Stimulated activated CD4-positive, alpha-beta T cell treated with anti-CD3 and anti-CD28 coated beads, Interleukin-2, amount 100 ng/mL, for 48 hours (primary cell): ENCODE results near the gene MAP2K7.
A peak's percentile ranks its signal among the peaks of the same experiment; 100 is the strongest.
"Not testable (repeated sequence)": the region's sequence is repeated elsewhere in the genome, so short reads cannot be mapped to it uniquely, and the experiment has no call there.

Experiments
- DNase-seq, 2 donors: peaks; one replicate each; pipeline ENCODE4 v3.0.0-alpha.2; 2020

Gene MAP2K7

DNA sequence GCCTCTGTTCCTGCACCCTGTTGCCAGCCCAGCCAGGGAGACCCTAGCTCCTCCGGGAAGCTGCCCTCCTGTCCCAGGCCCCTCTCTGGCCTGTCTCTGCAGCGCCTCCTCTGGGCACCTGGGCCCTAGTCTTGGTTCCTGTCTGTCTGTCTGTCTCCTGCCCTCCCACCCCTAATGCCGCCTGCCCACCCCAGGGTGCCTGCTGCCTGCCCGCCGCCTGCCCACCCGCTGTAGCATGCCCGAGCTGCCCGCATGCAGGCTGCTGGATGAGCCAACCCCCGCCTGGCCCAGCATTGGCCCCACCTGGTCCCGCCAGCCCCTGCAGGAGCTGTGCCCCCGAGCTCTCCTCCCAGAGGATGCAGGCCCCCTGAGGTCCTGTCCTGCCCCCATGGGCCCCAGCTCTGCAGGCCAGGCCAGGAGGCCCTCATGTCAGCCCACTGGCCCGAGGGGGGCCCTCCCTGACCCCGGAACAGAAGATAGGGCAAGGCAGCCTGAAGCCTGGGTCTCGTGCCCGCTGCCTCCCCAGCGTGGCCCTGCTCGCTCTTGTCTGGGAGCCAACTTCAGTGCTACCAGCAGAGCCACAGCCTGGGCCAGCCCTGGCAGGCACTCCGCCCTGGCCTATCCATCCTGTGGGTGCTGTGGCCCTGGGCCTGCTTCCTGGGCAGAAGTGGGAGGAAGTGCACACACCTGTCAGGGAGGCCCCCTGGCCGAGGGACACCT, 5.2 kb downstream of the MAP2K7 start:
- no peak for DNase-seq

DNA sequence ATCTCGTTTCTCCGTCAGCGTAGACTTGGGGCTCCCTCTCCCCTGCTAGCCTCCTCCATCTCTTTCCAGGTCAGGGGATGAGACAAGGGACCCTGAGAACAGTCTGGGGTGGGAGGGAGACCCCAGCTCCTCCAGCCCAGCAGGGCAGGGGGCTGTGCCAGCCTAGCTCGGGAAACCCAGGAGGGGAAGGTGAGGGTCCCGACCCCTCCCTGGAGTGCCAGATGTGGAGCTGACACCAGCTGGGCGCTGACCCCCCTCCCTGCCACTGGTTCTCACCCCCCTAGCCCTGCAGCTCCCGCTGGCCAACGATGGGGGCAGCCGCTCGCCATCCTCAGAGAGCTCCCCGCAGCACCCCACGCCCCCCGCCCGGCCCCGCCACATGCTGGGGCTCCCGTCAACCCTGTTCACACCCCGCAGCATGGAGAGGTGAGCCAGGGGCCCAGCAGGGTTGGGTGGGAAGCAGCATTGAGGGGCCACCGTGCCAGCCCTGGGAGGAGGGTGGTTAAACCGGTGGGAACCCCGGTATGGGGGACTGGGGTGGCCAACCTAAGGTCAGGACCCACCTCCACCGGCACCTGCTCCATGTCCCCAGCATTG, 5.9 kb downstream of the MAP2K7 start:
- no peak for DNase-seq

DNA sequence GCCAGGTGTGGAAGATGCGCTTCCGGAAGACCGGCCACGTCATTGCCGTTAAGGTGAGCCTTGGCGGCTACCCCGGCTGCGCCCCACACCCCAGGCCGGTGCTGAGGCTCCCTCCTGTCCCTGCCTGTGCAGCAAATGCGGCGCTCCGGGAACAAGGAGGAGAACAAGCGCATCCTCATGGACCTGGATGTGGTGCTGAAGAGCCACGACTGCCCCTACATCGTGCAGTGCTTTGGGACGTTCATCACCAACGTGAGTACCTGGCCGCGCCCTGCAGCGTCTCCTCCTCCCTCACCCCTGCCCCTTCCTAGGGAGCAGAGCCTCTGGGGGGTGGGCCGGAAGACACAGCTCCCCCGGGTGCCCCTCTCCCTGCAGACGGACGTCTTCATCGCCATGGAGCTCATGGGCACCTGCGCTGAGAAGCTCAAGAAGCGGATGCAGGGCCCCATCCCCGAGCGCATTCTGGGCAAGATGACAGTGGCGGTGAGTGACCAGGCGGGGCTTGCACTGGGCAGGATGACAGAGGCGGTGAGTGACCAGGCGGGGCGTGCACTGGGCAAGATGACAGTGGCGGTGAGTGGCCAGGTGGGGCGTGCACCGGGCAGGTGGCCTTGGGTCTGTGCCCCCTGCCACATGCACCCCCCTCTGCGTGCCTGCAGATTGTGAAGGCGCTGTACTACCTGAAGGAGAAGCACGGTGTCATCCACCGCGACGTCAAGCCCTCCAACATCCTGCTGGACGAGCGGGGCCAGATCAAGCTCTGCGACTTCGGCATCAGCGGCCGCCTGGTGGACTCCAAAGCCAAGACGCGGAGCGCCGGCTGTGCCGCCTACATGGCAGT, 6.9 kb downstream of the MAP2K7 start:
- no peak for DNase-seq

DNA sequence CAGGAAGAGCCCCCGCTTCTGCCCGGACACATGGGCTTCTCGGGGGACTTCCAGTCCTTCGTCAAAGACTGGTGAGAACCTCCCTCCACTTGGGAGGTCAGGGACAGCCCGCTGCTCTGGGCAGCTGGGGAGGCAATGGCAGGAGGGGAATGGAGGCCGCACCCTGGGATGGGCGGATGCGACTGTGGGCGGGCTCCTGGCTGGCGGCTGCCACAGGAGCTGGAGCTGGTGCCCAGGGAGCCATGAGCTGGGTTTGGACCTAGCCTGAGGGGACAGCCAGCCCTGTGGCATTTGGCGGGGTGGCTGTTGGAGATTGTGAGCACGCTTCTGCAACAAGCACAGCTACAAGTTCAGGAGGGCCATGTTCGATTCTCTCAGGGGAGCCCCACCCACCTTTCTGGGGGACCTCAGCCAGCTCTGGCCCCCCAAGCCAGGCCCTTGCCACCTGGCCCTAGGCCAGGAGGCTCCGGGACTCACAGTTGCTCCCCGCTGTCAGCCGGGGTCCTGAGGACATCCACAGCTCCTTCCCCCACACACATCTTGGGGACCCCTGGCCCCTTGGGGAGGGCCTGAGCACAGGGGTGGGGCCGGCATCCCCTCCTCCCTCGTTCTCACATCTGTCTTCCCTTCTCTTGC, 7.9 kb downstream of the MAP2K7 start:
- no peak for DNase-seq

DNA sequence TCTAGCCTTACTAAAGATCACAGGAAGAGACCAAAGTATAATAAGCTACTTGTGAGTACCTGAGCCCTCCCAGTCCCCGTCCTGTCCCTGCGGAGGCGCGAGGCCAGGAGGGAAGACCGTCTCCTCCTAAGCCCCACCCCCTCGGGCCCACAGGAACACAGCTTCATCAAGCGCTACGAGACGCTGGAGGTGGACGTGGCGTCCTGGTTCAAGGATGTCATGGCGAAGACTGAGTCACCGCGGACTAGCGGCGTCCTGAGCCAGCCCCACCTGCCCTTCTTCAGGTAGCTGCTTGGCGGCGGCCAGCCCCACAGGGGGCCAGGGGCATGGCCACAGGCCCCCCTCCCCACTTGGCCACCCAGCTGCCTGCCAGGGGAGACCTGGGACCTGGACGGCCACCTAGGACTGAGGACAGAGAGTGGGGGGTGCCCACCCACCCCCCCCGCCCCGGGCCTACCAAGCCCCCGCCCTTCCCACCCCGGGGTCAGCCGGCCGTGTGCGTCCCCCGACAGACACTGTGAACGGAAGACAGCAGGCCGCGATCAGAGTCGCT, 8.5 kb downstream of the MAP2K7 start:
- no peak for DNase-seq

DNA sequence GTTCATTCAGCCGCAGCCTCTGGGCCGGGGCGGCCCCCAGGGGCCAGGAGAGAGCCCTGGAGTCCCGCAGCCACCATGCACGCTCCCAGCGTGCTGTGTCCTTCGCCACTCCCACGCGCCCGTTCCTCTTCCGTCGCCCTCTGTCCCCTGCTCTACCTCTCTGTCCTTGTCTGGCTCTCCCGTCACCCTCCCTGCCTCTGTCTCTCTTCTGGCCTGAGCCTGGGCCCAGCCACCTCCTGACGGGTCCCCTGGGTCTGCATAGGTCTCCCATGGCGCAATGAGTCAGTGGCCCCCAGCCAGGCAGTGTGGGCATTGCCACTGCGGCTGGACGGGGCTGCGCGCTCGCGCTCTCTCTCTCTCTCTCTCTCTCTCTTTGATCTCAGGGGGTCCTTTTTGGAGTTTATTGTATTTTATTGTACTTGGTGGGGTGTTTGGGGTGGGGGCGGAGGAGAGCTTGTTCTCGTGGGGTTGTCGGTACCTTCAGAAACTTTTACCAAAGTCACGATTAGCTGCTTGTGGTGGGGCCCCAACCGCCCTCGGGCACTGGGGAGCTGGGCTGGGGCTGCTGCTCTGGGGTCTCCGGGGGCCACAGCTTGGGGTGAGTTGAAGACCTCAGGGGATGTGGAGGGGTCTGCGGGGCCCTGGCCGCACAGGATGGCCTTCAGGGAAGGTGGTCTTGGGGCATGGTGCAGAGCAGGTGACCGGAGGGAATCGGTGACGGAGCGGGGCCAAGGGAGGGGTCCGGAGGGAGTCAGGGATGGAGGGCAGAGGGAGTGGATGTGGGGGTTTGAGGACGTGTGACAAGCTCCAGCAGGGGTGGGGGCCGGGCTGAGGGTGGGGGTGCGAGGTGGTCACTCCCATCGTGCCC, 9.3 kb downstream of the MAP2K7 start:
- no peak for DNase-seq

DNA sequence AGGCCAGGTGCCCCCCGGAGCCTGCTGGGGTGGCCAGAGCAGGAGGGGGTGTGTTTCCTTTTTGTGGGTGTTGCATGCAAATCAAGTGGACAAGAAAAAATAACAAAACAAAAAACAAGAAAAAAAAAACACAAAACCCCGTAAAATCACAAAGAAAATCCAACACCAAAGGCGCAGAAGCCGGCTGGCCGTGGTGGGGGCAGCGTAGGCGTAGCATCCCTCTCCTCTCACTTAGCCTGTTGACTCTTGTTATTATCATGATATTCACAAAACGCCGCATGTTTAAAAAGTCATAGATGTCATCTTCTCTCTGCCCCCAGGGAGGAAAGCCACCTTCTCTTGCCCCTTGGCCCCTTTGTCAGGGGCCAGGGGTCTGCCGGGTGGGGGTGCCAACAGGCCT, 10.0 kb downstream of the MAP2K7 start:
- DNase-seq: no peak

DNA sequence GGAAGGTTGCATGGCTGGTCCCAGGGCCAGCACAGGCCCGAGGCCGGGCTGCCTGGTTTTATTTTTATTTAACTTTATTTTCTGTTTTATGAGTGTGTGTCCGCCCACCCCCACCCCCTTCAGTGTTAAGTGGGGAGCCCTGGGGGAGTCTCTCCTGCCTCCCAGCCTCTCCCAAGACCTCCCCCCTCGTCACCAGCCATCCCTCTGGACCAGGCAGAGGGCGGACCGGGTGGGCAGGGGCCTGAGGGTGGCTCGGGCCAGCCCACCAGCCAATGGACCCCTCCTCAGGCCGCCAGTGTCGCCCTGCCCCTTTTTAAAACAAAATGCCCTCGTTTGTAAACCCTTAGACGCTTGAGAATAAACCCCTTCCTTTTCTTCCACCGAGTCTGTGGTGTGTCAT, 10.4 kb downstream of the MAP2K7 start:
- no peak for DNase-seq

DNA sequence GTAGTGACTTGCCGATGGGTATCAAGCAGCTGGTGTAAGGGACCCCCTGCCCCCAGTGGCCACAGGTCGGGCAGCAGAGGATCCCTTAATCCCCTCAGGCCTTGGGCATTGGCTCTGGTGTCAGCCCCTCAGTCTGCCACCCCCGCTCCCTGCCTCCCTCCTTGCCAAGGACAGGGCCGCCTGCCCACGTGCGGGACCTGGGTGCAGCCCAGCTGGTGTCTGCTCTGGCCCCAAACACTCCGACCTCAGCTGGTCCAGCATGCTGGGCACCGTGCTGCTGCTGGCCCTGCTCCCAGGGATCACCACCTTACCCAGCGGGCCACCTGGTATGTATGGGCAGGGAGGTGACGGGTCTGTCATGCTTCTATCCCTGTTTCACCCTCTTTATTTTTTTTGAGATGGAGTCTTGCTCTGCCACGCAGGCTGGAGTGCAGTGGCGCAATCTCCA, 10.9 kb downstream of the MAP2K7 start, which contains the start of gene TGFBR3L:
TGFBR3L (plus strand) TSS at position 233 of the 448 bp plus-strand sequence.
- no peak for DNase-seq

DNA sequence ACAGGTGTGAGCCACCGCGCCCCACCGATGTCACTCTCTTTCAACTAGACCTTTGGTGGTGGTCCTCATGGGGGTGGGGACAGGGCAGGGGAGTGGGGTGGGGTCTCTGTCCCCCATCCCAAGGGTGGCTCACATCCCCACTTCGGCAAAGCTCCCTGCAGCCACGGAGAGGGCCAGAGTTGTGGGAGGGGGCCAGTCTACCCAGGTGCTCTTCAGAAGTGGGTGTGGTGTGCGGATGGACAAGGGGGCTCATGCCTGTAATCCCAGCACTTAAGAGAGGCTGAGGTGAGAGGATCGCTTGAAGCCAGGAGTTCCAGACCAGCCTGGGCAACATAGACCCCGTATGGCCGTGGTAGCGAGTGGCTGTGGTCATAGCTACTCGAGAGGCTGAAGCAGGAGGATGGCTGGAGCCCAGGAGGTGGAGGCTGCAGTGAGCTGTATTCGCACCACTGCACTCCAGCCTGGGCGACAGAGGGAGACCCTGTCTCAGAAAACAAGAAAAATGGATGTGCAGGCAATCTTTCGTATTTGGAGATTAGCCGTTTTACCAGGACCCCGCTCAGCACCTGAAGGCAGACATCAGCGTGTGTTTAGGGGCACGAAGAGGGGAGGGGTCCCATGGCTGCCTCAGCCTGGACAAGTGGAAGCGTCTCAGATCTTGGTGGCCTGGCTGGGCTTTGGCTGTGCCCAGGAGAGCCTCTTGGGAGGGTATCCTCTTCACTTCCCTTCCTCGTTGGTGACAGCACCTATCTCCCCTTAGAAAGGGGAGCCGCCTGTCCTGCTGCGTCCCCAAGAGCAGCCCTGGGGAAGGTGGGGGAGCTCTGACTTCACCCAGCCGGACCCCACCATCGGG, 11.8 kb downstream of the MAP2K7 start:
- no peak for DNase-seq

DNA sequence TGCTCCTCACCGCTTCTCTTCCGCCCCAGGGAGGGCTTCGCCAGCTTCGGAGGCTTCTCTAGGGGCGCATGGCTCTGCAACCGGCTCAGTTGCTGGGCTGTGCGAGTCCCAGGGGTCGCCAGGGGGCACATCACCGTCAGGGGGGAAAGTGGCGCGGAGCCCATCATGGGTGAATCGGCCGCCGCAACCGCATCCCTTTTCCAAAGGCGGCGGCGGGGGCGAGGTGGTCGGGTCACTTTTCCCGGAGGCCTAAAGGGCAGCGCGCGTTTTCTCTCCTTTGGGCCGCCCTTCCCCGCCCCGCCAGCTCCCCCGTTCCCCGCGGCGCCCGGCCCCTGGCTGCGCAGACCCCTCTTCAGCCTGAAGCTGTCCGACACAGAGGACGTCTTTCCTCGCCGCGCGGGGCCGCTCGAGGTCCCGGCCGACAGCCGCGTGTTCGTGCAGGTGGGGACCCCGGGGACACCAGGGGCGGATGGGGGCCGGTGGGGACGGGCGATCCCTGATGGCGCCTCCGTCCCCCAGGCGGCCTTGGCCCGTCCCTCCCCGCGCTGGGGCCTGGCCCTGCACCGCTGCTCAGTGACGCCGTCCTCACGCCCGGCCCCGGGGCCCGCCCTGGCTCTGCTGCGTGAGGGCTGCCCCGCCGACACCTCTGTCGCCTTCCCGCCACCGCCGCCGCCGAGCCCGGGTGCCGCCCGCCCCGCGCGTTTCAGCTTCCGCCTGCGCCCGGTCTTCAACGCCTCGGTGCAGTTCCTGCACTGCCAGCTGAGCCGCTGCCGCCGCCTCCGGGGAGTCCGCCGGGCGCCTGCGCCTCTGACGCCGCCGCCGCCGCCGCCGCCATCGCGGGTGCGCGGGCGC, 12.7 kb downstream of the MAP2K7 start:
- peak; percentile 45 to 56 for DNase-seq

DNA sequence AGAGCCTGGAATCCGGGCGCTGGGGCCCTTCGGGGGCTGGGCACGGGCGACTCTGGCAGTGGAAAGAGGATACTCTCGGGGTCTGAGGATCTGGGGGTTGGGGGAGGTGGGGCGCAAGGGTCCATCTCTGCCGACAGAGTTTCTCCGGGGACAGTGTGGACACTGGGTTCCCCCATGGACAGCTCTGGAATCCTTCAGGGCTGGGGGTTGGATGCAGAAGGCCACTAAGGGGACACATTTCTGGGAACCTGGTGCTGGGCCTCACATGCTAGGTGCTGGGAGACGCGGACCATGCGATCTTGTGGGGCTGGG, 13.2 kb downstream of the MAP2K7 start:
- no peak for DNase-seq

DNA sequence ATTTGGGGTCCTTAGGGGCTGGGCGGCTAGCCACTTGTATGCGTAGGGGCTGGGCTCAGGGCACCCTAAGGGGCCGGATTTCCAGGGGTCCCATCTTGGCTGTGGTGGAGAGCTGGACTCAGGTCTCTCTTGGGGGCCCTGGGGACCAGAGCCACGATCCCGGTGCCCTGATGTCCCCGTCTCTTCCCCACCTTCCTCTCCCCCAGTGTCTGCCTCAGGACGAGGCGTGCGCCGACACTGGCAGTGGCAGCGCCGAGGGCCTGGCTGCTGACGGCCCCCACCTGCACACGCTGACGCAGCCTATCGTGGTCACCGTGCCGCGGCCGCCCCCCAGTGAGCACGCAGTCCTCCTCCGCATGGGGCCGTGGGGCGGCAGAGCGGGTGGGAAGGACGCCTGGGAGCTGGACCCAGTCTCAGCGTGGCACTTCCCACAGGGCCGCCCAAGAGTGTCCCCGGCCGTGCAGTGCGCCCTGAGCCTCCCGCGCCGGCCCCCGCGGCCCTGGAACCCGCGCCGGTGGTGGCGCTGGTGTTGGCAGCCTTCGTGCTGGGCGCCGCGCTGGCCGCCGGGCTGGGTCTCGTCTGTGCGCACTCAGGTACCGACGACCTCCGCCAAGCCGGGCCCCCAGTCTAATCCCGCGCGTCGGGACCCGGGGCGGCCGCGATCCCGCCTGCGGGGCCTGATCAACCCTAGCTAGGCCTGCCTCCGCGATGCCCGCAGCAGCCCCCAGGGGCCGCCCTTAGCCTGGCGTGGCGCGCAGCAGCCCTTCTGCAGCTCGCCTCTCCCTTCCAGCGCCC, 13.8 kb downstream of the MAP2K7 start:
- DNase-seq: peak in 1 of 2 donors; percentile 53

DNA sequence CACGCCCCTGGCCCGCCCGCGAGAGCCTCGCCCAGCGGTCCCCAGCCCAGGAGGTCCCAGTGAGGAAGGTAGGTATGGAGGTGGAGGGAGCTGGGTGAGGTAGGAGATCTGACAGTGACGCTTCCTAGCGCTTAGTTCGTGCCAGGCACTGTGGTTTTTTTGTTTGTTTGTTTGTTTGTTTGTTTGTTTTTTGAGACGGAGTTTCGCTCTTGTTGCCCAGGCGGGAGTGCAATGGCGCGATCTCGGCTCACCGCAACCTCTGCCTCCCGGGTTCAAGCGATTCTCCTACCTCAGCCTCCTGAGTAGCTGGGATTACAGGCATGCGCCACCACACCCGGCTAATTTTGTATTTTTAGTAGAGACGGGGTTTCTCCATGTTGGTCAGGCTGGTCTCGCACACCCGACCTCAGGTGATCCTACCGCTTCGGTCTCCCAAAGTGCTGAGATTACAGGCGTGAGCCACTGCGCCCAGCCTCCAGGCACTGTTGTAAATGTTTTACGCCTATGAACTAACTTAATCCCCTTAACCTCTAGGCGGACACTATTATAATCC, 14.5 kb downstream of the MAP2K7 start:
- not testable (repeated sequence) for DNase-seq

DNA sequence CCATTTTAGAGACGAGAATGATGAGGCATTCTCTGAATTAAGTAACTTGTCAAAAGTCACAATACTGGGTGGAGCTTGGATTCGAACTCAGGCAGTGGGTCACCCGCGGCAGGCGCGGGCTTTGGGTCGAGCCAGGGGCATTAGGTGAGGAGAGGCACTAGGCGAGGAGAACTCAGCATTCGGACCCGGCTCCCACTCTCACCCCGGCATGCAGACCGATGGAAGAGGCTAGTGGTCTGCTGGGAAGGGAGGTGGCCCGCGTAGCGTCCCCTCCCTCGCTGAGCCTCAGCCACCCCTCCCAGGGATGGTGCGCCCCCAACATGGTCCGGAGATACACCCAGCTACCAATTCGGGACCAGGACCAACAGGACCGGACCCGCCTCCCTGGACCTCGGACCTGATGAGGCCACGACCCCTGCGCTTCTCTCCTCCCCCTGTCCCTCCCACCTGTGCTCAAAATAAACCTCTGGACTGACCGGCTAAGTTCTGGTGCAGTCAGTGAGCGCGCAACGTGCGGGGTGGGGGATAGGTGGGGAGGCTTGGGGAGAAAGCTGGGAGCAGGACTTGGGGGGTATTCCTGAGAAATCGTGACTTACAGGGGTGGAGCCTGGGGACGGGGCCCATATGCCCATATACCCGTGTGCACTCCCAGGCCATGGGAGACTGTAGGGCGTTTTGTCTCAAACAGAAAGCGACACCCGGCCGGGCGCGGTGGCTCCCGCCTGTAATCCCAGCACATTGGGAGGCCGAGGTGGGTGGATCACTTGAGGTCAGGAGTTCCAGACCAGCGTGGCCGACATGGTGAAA, 15.1 kb downstream of the MAP2K7 start:
- no peak for DNase-seq

DNA sequence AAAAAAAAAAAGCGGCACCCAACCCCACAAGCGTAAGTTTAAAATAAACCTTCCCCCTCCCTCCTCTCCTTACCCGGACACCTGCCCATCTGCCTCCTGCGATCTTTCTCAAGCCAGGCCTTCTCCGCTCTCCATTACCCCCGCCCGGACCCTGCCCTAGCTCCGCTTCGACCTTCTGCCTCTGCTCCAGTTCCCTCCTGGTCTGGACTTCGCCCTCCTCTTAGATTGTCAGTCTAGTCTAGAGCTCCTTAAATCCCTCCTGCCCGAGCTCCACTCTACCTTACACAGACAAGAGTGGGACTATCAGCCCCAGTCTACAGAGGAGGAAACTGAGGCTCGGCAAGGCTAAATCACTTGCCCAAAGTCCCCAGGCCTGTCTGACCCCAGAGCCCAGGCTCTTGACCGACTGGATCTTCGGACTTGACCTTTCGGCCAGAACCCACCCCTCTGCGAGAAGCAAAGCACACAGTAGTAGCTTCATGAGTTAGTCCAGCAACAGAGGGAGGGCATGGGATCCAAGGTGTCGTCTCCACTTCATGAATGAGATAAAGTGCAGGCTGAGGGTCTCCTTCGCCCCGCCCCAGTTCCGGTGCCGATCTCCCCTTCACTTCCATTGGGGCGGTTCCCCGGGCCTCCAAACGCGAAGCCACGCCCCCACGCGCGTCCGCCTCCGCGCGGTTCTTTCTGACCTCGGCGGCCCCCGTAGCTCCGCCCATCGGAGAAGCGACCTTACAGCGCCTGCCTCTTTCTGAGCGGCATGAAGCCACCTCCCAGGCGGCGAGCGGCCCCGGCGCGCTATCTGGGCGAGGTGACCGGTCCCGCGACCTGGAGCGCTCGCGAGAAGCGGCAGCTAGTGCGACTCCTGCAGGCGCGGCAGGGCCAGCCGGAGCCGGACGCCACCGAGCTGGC, 16.2 kb downstream of the MAP2K7 start, which contains the start of gene SNAPC2:
SNAPC2 (plus strand) TSS at position 729 of the 909 bp plus-strand sequence; CDS start at position 758, 29 bp downstream.
- peak; percentile 95 to 97 for DNase-seq
